Measurements from ENCODE around the gene PRKACA. TPM values are rescaled to one million over a fixed set of nuclear protein-coding genes. Genes with fewer than 3 reads are reported as not detected.
A peak's percentile ranks its signal among the peaks of the same experiment; 100 is the strongest.

The PRKACA gene
- total and polyA plus RNA-seq, 7 donors, result 33.6 to 59.1 (median 36.6) TPM

DNA sequence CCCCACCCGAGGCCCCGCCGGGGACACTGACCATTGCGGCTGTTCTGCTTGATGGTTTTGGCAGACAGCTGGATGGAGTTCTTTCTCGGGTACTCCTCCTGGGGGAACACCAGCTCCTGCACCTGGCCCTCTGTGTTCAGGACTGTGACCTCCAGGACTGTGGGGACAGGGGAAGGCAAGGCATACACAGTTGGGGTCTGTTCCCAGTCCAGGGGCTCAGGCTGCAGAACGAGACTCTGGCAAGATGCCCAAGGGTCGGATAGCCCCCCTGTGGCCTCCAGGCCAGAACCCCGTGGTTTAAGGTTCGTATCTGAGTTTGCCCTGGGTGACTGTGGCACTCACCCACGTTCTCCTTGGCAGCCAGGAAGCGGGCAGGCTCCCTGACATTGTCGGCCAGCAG is 41.5 kb upstream of the PRKACA start:
- peak; percentile 51 for DNase-seq
- Histone ChIP-seq H3K27me3 (no peaks in the 10 kb centered on the region), H3K4me3 (no peak overlapping the region), H3K4me1 (no peaks in the 10 kb centered on the region), H3K36me3 (peaks cover 31 to 78% (median 43%) of the 10 kb centered on the region in 4 donors), H3K27ac (no peak overlapping the region), H3K9me3 (no peaks in the 10 kb centered on the region)
- intact Hi-C loops (cut with DNase I), result no loop called here
- TF ChIP-seq EP300 (IDR thresholded peaks at IDR 0.05) (no peak), POLR2AphosphoS5 (IDR thresholded peaks at IDR 0.05) (no peak), POLR2A (IDR thresholded peaks at IDR 0.05) (no peak)
- TF ChIP-seq, protein P1, sequence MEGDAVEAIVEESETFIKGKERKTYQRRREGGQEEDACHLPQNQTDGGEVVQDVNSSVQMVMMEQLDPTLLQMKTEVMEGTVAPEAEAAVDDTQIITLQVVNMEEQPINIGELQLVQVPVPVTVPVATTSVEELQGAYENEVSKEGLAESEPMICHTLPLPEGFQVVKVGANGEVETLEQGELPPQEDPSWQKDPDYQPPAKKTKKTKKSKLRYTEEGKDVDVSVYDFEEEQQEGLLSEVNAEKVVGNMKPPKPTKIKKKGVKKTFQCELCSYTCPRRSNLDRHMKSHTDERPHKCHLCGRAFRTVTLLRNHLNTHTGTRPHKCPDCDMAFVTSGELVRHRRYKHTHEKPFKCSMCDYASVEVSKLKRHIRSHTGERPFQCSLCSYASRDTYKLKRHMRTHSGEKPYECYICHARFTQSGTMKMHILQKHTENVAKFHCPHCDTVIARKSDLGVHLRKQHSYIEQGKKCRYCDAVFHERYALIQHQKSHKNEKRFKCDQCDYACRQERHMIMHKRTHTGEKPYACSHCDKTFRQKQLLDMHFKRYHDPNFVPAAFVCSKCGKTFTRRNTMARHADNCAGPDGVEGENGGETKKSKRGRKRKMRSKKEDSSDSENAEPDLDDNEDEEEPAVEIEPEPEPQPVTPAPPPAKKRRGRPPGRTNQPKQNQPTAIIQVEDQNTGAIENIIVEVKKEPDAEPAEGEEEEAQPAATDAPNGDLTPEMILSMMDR (IDR thresholded peaks at IDR 0.05), result no peak
- WGBS, 2 donors, result 78% methylated on average over 12 of the region's 12 CpGs

GRCh38 chr19:14158276-14159023 is 40.9 kb upstream of the PRKACA start:
- Histone ChIP-seq H3K36me3 (peaks cover 31 to 84% (median 43%) of the 10 kb centered on the region in 4 donors), H3K9me3 (no peaks in the 10 kb centered on the region), H3K4me1 (no peaks in the 10 kb centered on the region), H3K4me3 (no peak overlapping the region), H3K27me3 (no peaks in the 10 kb centered on the region), H3K27ac (no peak overlapping the region)
- TF ChIP-seq POLR2A (IDR thresholded peaks at IDR 0.05) (no peak), EP300 (IDR thresholded peaks at IDR 0.05) (no peak), POLR2AphosphoS5 (IDR thresholded peaks at IDR 0.05) (no peak)
- TF ChIP-seq, protein P1 (IDR thresholded peaks at IDR 0.05), result no peak
- WGBS, 2 donors, result 93 to 94% methylated on average over 16 of the region's 16 CpGs
- DNase-seq, result peak; percentile 60
- intact Hi-C loops (cut with DNase I), result no loop called here

DNA sequence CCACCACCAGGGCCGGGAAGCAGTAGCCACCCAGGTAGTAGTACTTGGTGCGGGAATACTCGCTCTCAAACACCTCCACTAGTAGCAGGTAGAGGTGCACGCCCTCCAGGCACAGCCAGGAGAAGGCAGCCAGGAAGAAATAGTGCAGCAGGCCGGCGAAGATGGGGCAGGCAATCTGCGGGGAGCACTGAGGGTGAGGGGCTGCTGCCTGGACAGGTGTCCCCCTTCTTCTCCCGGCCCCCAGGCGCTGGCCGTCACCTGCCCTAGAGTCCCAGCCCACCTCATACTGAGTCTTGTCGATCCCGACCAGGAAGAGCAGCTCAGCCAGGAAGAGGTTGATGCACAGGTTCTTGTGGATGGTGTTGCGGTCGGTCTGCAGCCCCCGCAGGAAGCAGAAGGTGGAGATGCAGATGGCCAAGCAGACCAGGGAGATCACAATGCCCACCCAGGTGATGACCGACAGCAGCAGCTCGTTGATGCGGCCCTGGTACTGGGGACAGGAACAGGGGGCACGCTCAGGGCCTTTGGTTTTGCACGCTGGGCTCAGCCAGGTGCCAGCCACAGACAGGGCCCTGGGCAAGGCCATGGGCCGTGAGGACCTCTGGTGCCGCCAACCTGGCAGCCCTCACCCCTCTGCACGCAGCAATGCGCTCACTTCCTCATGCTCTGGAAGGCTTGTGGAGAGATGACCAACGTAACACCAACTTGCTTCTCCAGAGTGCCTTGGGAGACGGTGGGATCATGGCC is 39.6 kb upstream of the PRKACA start:
- Histone ChIP-seq H3K36me3 (peaks cover 31 to 84% (median 45%) of the 10 kb centered on the region in 4 donors), H3K4me1 (no peaks in the 10 kb centered on the region), H3K27ac (no peak overlapping the region), H3K27me3 (no peaks in the 10 kb centered on the region), H3K4me3 (no peak overlapping the region), H3K9me3 (no peaks in the 10 kb centered on the region)
- DNase-seq, result no peak
- TF ChIP-seq, protein P1 (IDR thresholded peaks at IDR 0.05), result no peak
- TF ChIP-seq POLR2AphosphoS5 (IDR thresholded peaks at IDR 0.05), result no peak
- no peak for TF ChIP-seq POLR2A (IDR thresholded peaks at IDR 0.05)
- intact Hi-C loops (cut with DNase I), result no loop called here
- WGBS, 2 donors, result 95% methylated on average over 26 of the region's 26 CpGs

GRCh38 chr19:14156122-14156521 is 38.6 kb upstream of the PRKACA start:
- intact Hi-C loops (cut with DNase I), result no loop called here
- H3K4me3 ChIP-seq, result no peak overlapping the region
- WGBS, 2 donors, result 94 to 95% methylated on average over 12 of the region's 12 CpGs
- H3K36me3 ChIP-seq, result peaks cover 31 to 85% (median 47%) of the 10 kb centered on the region in 4 donors
- no peaks in the 10 kb centered on the region for H3K27me3 ChIP-seq
- DNase-seq, result no peak
- H3K27ac ChIP-seq, result no peak overlapping the region
- no peak for TF ChIP-seq EP300 (IDR thresholded peaks at IDR 0.05)
- no peak for TF ChIP-seq POLR2AphosphoS5 (IDR thresholded peaks at IDR 0.05)
- no peak for TF ChIP-seq POLR2A (IDR thresholded peaks at IDR 0.05)
- TF ChIP-seq, protein P1 (IDR thresholded peaks at IDR 0.05), result no peak
- H3K9me3 ChIP-seq, result no peaks in the 10 kb centered on the region
- peaks cover 0 to 1% (median 0%) of the 10 kb centered on the region in 4 donors for H3K4me1 ChIP-seq
